WTC11 (cell line): ENCODE measurements around the gene RIC1. TPM values are rescaled to one million over a fixed set of nuclear protein-coding genes. Genes with fewer than 3 reads are reported as not detected.

Source experiments
- ATAC-seq: fragments of 200-7000 bp; cut with Tn5 transposase; 2 replicates; pipeline ENCODE4 v1.10.0; 2021; ENCODE audit warnings: mild to moderate bottlenecking, moderate library complexity
- CTCF ChIA-PET: fragments of 300-600 bp; sonication (Branson Sonifier 250); formaldehyde crosslinking; loops from one replicate; lab custom pipeline; 2021; ENCODE audit warnings: antibody characterized with exemption; lab: Charles Lee
- POLR2A ChIA-PET: fragments of 350-600 bp; sonication (Branson Sonifier 250); formaldehyde crosslinking; loops from one replicate; lab custom pipeline; 2021; ENCODE audit warnings: antibody characterized with exemption; lab: Charles Lee
- DNase-seq: peaks from one replicate; pipeline ENCODE4 v3.0.0; 2021; ENCODE audit warnings: low spot score
- H3K27ac Mint-ChIP-seq: 2 replicates; pipeline ENCODE4 v1.8.0; 2021; ENCODE audit warnings: mixed read lengths
- H3K27me3 Mint-ChIP-seq: 2 replicates; pipeline ENCODE4 v1.8.0; 2021; ENCODE audit warnings: low read depth, mild to moderate bottlenecking, moderate library complexity, mixed read lengths
- H3K36me3 Mint-ChIP-seq: 2 replicates; pipeline ENCODE4 v1.8.0; 2021; ENCODE audit warnings: mixed read lengths
- H3K4me1 Mint-ChIP-seq: 2 replicates; pipeline ENCODE4 v1.8.0; 2022; ENCODE audit warnings: mixed read lengths
- H3K4me3 Mint-ChIP-seq: 2 replicates; pipeline ENCODE4 v1.8.0; 2021; ENCODE audit warnings: mild to moderate bottlenecking, moderate library complexity, mixed read lengths
- H3K9me3 Mint-ChIP-seq: 2 replicates; pipeline ENCODE4 v1.8.0; 2021; ENCODE audit warnings: mixed read lengths
- ARID4B ChIP-seq: sonication (generic); formaldehyde crosslinking; IDR thresholded peaks from 2 replicates; pipeline ENCODE4 v1.8.0; 2023; ENCODE audit warnings: missing genetic modification reagents, mild to moderate bottlenecking, borderline replicate concordance
- ATF6 ChIP-seq: sonication (generic); formaldehyde crosslinking; IDR thresholded peaks from 2 replicates; pipeline ENCODE4 v1.8.1; 2023; ENCODE audit warnings: mild to moderate bottlenecking, missing genetic modification reagents
- CREB1 ChIP-seq: sonication (generic); formaldehyde crosslinking; IDR thresholded peaks from 2 replicates; pipeline ENCODE4 v1.8.0; 2023; ENCODE audit warnings: mild to moderate bottlenecking, missing genetic modification reagents
- CREM ChIP-seq: sonication (generic); formaldehyde crosslinking; IDR thresholded peaks from 2 replicates; pipeline ENCODE4 v1.8.1; 2022; ENCODE audit warnings: mild to moderate bottlenecking, missing genetic modification reagents, moderate library complexity
- CTCF ChIP-seq: fragments of 200-600 bp; IDR thresholded peaks from 2 replicates; pipeline ENCODE4 v1.8.0; 2022; ENCODE audit warnings: antibody characterized with exemption
- FOXP1 ChIP-seq: sonication (generic); formaldehyde crosslinking; IDR thresholded peaks from 2 replicates; pipeline ENCODE4 v1.8.0; 2022; ENCODE audit warnings: missing genetic modification reagents, mild to moderate bottlenecking, moderate library complexity, borderline replicate concordance
- GRHL2 ChIP-seq: fragments of 250-450 bp; sonication (Bioruptor Pico); IDR thresholded peaks from 2 replicates; pipeline ENCODE4 v1.8.0; 2022; ENCODE audit warnings: mild to moderate bottlenecking, moderate library complexity; ENCODE audit not compliant: insufficient replicate concordance, severe bottlenecking
- GTF2I ChIP-seq: fragments of 250-450 bp; sonication (Bioruptor Pico); conservative IDR thresholded peaks from 2 replicates; pipeline ENCODE4 v1.4.0; 2021; ENCODE audit warnings: mild to moderate bottlenecking
- KAT7 ChIP-seq: sonication (generic); formaldehyde crosslinking; IDR thresholded peaks from 2 replicates; pipeline ENCODE4 v1.8.1; 2023; ENCODE audit warnings: missing genetic modification reagents, mild to moderate bottlenecking, borderline replicate concordance
- NR1H2 ChIP-seq: sonication (generic); formaldehyde crosslinking; IDR thresholded peaks from 2 replicates; pipeline ENCODE4 v1.9.0; 2021; ENCODE audit warnings: mild to moderate bottlenecking, moderate library complexity, missing genetic modification reagents
- SMAD3 ChIP-seq: sonication (generic); formaldehyde crosslinking; IDR thresholded peaks from 2 replicates; pipeline ENCODE4 v1.8.0; 2022; ENCODE audit warnings: missing genetic modification reagents, mild to moderate bottlenecking, borderline replicate concordance
- SP1 ChIP-seq: sonication (generic); formaldehyde crosslinking; conservative IDR thresholded peaks from 2 replicates; pipeline ENCODE4 v1.8.1; 2022; ENCODE audit warnings: missing genetic modification reagents
- TCF7 ChIP-seq: sonication (generic); formaldehyde crosslinking; IDR thresholded peaks from 2 replicates; pipeline ENCODE4 v1.8.0; 2022; ENCODE audit warnings: mild to moderate bottlenecking, low read depth, missing genetic modification reagents, moderate library complexity
- TP53 ChIP-seq: sonication (generic); formaldehyde crosslinking; IDR thresholded peaks from 2 replicates; pipeline ENCODE4 v1.8.1; 2023; ENCODE audit warnings: mild to moderate bottlenecking, missing genetic modification reagents
- USF1 ChIP-seq: sonication (generic); formaldehyde crosslinking; IDR thresholded peaks from 2 replicates; pipeline ENCODE4 v1.8.0; 2022; ENCODE audit warnings: mild to moderate bottlenecking, missing genetic modification reagents
- ZNF121 ChIP-seq: sonication (generic); formaldehyde crosslinking; IDR thresholded peaks from 2 replicates; pipeline ENCODE4 v1.8.0; 2023; ENCODE audit warnings: missing genetic modification reagents
- ZNF232 ChIP-seq: sonication (generic); formaldehyde crosslinking; IDR thresholded peaks from 2 replicates; pipeline ENCODE4 v1.8.0; 2022; ENCODE audit warnings: mild to moderate bottlenecking, missing genetic modification reagents
- ZNF263 ChIP-seq: sonication (generic); formaldehyde crosslinking; IDR thresholded peaks from 2 replicates; pipeline ENCODE4 v1.8.1; 2022; ENCODE audit warnings: low read depth, mild to moderate bottlenecking, moderate library complexity, missing genetic modification reagents
- total RNA-seq: library from RNA; stranded (reverse); gene quantifications from 3 replicates; pipeline ENCODE4 v1.2.3, GENCODE V29; 2021
- TF ChIP-seq, protein P1 (sequence below): sonication (generic); formaldehyde crosslinking; IDR thresholded peaks from 2 replicates; pipeline ENCODE4 v1.8.0; 2022; ENCODE audit warnings: mild to moderate bottlenecking, missing genetic modification reagents
- TF ChIP-seq, protein P2 (sequence below): sonication (generic); formaldehyde crosslinking; conservative IDR thresholded peaks from 2 replicates; pipeline ENCODE4 v1.8.1; 2022; ENCODE audit warnings: mild to moderate bottlenecking, missing genetic modification reagents
- TF ChIP-seq, protein P3 (sequence below): sonication (generic); formaldehyde crosslinking; IDR thresholded peaks from 2 replicates; pipeline ENCODE4 v1.8.1; 2022; ENCODE audit warnings: low read depth, mild to moderate bottlenecking, moderate library complexity, missing genetic modification reagents, borderline replicate concordance

Gene RIC1
- total RNA-seq, 1 experiment from 2014 or later = 18.9 TPM

- Mint-ChIP-seq H3K27ac (peak overlapping the region; percentile 11; the same call in 1 of the 2 replicates), H3K9me3 (peaks cover 20% of the 10 kb centered on the region), H3K4me3 (no peak overlapping the region), H3K4me1 (peaks cover 4% of the 10 kb centered on the region; the same call in 1 of the 2 replicates), H3K36me3 (peaks cover 15% of the 10 kb centered on the region), H3K27me3 (no peaks in the 10 kb centered on the region)
- no peak for TF ChIP-seq SP1 (CRISPR knock-in tag)
- DNase-seq (no peak), ATAC-seq (peak; percentile 72)
- POLR2A ChIA-PET = no interaction called here
- CTCF ChIA-PET = interaction anchor here (0.7 to 1.3 kb wide), 2 partner anchors 50 to 464 kb away, joined by 3 to 4 read pairs; no protein-coding TSS in a partner anchor
These were observed 21.6 kb downstream of the RIC1 start for GRCh38 chr9:5650356-5651105.

- CTCF ChIA-PET = interaction anchor here (0.7 to 1.3 kb wide), 2 partner anchors 49 to 465 kb away, joined by 3 to 4 read pairs; no protein-coding TSS in a partner anchor
- Mint-ChIP-seq H3K4me3 (no peak overlapping the region), H3K27me3 (no peaks in the 10 kb centered on the region), H3K4me1 (peaks cover 6% of the 10 kb centered on the region; the same call in 1 of the 2 replicates), H3K9me3 (peaks cover 20% of the 10 kb centered on the region), H3K36me3 (peaks cover 15% of the 10 kb centered on the region), H3K27ac (no peak overlapping the region)
- ATAC-seq (no peak), DNase-seq (no peak)
- POLR2A ChIA-PET = no interaction called here
- no peak for TF ChIP-seq KAT7
- TF ChIP-seq TCF7 (CRISPR knock-in tag) = no peak
- TF ChIP-seq CREM (CRISPR knock-in tag) = no peak
- TF ChIP-seq CTCF = no peak
- TF ChIP-seq GRHL2 (CRISPR knock-in tag) = no peak
- TF ChIP-seq FOXP1 (CRISPR knock-in tag) = no peak
- TF ChIP-seq SMAD3 (CRISPR knock-in tag) = no peak
- TF ChIP-seq GTF2I = no peak
- TF ChIP-seq, protein P1, sequence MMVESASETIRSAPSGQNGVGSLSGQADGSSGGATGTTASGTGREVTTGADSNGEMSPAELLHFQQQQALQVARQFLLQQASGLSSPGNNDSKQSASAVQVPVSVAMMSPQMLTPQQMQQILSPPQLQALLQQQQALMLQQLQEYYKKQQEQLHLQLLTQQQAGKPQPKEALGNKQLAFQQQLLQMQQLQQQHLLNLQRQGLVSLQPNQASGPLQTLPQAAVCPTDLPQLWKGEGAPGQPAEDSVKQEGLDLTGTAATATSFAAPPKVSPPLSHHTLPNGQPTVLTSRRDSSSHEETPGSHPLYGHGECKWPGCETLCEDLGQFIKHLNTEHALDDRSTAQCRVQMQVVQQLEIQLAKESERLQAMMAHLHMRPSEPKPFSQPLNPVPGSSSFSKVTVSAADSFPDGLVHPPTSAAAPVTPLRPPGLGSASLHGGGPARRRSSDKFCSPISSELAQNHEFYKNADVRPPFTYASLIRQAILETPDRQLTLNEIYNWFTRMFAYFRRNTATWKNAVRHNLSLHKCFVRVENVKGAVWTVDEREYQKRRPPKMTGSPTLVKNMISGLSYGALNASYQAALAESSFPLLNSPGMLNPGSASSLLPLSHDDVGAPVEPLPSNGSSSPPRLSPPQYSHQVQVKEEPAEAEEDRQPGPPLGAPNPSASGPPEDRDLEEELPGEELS = no peak
- TF ChIP-seq, protein P2, sequence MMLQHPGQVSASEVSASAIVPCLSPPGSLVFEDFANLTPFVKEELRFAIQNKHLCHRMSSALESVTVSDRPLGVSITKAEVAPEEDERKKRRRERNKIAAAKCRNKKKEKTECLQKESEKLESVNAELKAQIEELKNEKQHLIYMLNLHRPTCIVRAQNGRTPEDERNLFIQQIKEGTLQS = no peak
- no peak for TF ChIP-seq CREB1 (CRISPR knock-in tag)
- TF ChIP-seq ZNF232 (CRISPR knock-in tag) = no peak
- TF ChIP-seq ZNF121 (CRISPR knock-in tag) = no peak
- TF ChIP-seq, protein P3, sequence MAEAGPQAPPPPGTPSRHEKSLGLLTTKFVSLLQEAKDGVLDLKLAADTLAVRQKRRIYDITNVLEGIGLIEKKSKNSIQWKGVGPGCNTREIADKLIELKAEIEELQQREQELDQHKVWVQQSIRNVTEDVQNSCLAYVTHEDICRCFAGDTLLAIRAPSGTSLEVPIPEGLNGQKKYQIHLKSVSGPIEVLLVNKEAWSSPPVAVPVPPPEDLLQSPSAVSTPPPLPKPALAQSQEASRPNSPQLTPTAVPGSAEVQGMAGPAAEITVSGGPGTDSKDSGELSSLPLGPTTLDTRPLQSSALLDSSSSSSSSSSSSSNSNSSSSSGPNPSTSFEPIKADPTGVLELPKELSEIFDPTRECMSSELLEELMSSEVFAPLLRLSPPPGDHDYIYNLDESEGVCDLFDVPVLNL (CRISPR knock-in tag) = no peak
- no peak for TF ChIP-seq ATF6 (CRISPR knock-in tag)
- TF ChIP-seq ARID4B (CRISPR knock-in tag) = no peak
- TF ChIP-seq TP53 (CRISPR knock-in tag) = no peak
- TF ChIP-seq ZNF263 (CRISPR knock-in tag) = no peak
- no peak for TF ChIP-seq USF1 (CRISPR knock-in tag)
- TF ChIP-seq NR1H2 = no peak
These were observed 22.3 kb downstream of the RIC1 start for GRCh38 chr9:5651246-5651645.
